Epithelial cell of prostate (primary cell): Measurements from ENCODE around the gene SOCS3.
"Not testable (repeated sequence)": the region's sequence is repeated elsewhere in the genome, so short reads cannot be mapped to it uniquely, and the experiment has no call there.

ENCODE experiments used
- DNase-seq: peaks from one replicate; pipeline ENCODE4 v3.0.0-alpha.2; 2011; ENCODE audit warnings: low read depth, low spot score
- H3K27ac ChIP-seq: fragments of 450-650 bp; 2 replicates; pipeline ENCODE4 v1.5.1; 2017; ENCODE audit warnings: mild to moderate bottlenecking

Gene SOCS3

DNA sequence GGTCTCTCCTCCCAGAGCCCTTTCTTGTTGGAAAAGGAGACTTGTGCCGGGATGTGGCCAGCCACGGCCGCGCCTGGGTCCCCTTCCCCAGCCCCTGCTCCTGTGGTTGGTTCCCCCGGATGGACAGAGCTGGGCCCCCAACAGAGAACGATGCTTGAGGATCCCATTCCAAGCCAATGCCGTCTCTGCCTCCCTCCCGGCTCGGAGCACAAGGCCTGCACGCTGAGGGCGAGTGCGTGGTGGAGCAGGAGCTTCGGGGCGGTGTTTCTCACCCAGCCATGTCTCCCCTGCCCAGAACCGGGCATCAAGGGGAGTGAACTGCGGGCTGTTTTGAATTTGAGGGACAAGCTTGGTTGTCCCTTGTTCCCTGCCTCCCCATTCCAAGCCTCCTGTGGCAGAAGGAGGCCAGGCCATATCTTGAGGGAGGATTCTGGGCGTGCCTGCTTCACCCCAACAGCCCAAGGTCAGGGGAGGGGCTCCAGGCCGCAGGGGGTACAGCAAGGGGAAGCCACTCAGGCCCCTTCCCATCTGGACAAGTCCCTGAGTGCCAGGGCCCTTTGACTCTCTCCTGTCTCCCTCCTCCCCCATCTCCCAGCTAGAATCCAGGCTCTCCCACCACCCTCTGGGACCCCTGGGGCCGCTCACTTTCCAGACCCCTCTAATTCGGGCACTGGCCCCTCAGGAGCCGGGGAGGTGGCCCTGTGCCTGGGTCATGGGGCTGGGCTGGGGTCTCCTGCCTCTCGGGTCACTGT lies 43.6 kb downstream of the SOCS3 start:
- peak overlapping the region; percentile 81 for H3K27ac ChIP-seq

DNA sequence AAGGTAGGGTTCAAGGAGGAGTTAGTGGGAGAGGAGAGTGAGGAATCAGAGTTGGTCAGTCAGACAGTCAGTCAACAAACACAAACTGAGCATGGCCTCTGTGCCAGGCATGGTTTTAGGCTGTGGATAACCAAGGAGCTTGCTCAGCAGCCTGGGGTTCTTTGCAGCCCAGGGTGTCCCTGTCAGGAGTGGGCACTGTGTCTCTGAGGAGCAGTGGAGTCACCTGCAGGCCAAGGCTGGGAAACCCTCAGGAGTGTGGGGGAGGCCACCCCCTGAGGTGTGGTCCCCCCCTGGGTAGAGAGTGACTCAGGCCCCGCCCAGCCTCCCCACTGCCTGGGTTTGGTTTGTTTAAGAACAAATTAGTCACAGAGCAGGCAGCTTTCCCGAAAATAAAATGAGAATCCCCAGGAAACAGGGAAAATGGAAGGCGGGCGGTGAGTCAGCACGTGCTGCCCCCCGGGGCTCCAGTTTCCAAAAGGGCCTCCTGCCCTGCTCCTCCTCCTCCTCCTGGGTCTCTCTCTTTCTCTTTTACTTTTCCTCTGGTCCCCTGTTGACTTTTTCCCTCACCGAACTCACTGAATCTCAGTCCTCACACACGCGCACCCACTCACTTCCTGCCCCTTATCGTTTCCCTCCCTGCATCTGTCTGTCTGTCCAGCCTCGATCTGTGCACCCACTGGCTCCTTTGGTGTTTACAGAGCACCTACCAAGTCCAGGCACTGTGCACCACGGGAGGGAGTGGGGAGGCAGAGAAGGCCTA lies 44.3 kb downstream of the SOCS3 start:
- no peak for DNase-seq
- peak overlapping the region; percentile 81 for H3K27ac ChIP-seq

More for the DNA sequence above, 43.6 kb downstream of the SOCS3 start:
- DNase-seq: no peak

DNA sequence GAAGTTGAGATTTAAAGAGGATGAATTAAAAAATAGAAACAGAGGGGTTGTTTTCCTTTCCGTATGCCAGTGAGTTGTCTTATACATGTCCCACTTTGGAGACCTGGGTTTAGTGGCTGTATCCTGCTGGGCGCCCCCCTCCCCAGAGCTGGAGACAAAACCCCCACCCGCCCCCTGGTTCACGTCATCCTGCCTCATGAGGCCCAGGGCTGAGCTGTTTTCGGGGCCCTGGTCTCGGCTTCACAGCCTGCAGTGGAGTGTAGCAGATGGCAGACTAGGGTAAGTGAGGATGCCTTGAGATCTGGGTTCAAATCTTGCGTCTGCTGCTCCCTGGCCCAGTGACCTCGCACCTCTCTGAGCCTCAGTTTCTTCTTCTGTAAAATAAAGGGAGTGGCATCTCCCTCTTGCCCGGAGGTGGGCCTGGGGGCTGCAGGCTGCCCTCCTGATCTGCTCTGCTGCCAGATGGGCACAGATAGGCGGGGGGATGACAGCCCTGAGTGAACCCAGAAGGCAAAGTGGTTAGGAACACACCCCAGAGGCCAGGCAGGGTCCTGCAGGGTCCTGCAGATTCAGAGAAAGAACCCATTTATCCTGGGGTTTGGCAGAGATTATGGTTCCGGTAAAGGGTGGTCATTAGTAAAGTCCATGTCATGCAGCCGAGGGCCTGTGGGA lies 45.1 kb downstream of the SOCS3 start:
- peak overlapping the region; percentile 81 for H3K27ac ChIP-seq
- DNase-seq: no peak

GRCh38 chr17:78313735-78314648 lies 45.9 kb downstream of the SOCS3 start:
- DNase-seq: no peak
- peak overlapping the region; percentile 81 for H3K27ac ChIP-seq

- not testable (repeated sequence) for DNase-seq, H3K27ac ChIP-seq
Measured at GRCh38 chr17:78309659-78310255, 50.1 kb downstream of the SOCS3 start.

DNA sequence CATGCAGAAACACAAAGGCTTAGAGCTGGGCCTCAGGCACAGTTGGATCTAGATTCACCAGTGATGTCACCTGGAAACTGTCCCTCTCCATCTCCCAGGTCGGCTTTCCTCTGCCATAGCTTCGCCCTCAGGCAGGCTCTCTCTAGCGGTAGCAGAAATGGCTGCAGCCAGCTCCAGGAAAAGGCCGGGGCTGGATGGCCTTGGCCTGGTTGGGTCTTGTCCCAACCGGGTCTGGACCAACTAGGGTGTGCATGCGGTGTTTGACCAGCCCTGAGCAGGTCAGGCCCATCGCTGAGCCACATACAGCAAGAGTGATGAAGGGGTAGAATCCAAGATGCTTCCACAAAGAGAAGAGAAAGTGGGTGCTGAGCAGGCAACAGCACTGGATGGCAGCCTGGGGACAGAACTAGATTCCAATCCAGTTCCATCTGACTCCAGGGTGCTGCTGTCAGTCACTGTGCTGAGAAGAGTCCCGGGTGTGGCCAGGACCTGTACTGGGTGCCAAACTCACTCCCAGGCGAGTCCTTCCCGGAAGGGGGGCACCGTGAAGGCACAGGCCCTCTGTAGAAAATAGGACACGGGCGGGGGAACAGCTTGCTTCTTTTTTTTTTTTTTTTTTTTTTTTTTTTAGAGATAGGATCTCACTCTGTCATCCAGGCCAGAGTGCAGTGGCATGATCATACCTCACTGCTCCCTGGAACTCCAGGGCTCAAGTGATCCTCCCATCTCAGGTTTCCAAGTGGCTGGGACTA lies 51.8 kb downstream of the SOCS3 start:
- no peak for DNase-seq
- no peak overlapping the region for H3K27ac ChIP-seq

DNA sequence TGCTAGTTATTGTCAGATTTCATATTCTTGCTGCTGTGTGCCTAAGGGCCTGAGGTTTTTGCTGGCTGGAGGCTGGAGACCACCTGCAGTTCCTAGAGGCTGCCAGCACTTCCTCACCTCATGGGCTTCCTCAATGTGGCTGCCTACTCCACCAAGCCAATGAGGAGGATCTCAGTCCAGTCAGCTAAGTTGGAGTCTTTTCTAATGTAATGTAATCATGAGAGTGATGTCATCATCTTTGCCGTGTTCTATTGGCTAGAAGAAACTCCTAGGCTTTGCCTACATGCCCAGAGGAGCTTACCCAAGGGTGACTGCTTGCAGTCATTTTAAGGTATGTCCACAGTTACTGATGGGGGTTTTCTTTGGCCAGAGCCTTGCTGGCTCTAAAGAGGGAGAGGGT lies 53.0 kb downstream of the SOCS3 start:
- no peak overlapping the region for H3K27ac ChIP-seq
- DNase-seq: no peak
